Stimulated activated CD8-positive, alpha-beta memory T cell treated with anti-CD3 and anti-CD28 coated beads, Interleukin-2, amount 100 ng/mL, for 48 hours (primary cell): ENCODE measurements around the gene NXPH4.
A peak's percentile ranks its signal among the peaks of the same experiment; 100 is the strongest.

Source experiments
- DNase-seq, 2 donors: peaks; one replicate each; pipeline ENCODE4 v3.0.0-alpha.2; 2020; ENCODE audit warnings: low read depth in 2 of 2

The NXPH4 gene

GRCh38 chr12:57219205-57219992, 2.8 kb downstream of the NXPH4 start:
- no peak for DNase-seq

GRCh38 chr12:57219993-57220754, 3.6 kb downstream of the NXPH4 start:
- DNase-seq = no peak

- no peak for DNase-seq
Observed at GRCh38 chr12:57220770-57221168, 4.2 kb downstream of the NXPH4 start.

GRCh38 chr12:57221169-57221917, 4.7 kb downstream of the NXPH4 start:
- no peak for DNase-seq

- no peak for DNase-seq
Observed at GRCh38 chr12:57222286-57223190, 5.9 kb downstream of the NXPH4 start.

GRCh38 chr12:57223191-57224165, 6.9 kb downstream of the NXPH4 start:
- DNase-seq = no peak

GRCh38 chr12:57224278-57224972, 7.8 kb downstream of the NXPH4 start:
- no peak for DNase-seq

GRCh38 chr12:57224973-57225679, 8.5 kb downstream of the NXPH4 start:
- DNase-seq = no peak

- DNase-seq = no peak
Observed at GRCh38 chr12:57225680-57226210, 9.2 kb downstream of the NXPH4 start.

- DNase-seq = no peak
Observed at GRCh38 chr12:57226588-57227314, 10.2 kb downstream of the NXPH4 start.

- DNase-seq = no peak
Observed at GRCh38 chr12:57227315-57228115, 10.9 kb downstream of the NXPH4 start.

GRCh38 chr12:57229046-57229633, 12.5 kb downstream of the NXPH4 start:
- DNase-seq = no peak

GRCh38 chr12:57229634-57230380, 13.2 kb downstream of the NXPH4 start, which contains the start of gene SHMT2:
TSS of gene SHMT2 (plus strand) at chr12:57229711. CDS start at chr12:57229779, 68 bp downstream.
- DNase-seq = peak; percentile 88 to 91

- no peak for DNase-seq
Observed at GRCh38 chr12:57230381-57231155, 14.0 kb downstream of the NXPH4 start.
